HepG2 (cell line): ENCODE measurements around the gene PYCR2. TPM values are rescaled to one million over a fixed set of nuclear protein-coding genes. Genes with fewer than 3 reads are reported as not detected.

Experiments
- ATF7-NPFF ChIP-seq: sonication (generic); formaldehyde crosslinking; IDR thresholded peaks from 2 replicates; pipeline ENCODE4 v1.8.1; 2023; ENCODE audit warnings: mild to moderate bottlenecking, low read depth, missing genetic modification reagents, moderate library complexity
- CCDC6 ChIP-seq: sonication (generic); formaldehyde crosslinking; IDR thresholded peaks from 2 replicates; pipeline ENCODE4 v1.8.1; 2022; ENCODE audit warnings: mild to moderate bottlenecking, missing genetic modification reagents, moderate library complexity
- ELF4 ChIP-seq: sonication (generic); formaldehyde crosslinking; IDR thresholded peaks from 2 replicates; pipeline ENCODE4 v1.5.0; 2020; ENCODE audit warnings: missing genetic modification reagents, mild to moderate bottlenecking, moderate library complexity, borderline replicate concordance
- ETV5 ChIP-seq: IDR thresholded peaks from 2 replicates; pipeline ENCODE4 v1.6.1; 2018; ENCODE audit warnings: missing biosample characterization, missing genetic modification reagents, inconsistent platforms, borderline replicate concordance
- NAIF1 ChIP-seq: sonication (generic); formaldehyde crosslinking; IDR thresholded peaks from 2 replicates; pipeline ENCODE4 v1.5.0; 2020; ENCODE audit warnings: mild to moderate bottlenecking, missing genetic modification reagents, borderline replicate concordance
- NKX3-1 ChIP-seq: sonication (generic); formaldehyde crosslinking; IDR thresholded peaks from 2 replicates; pipeline ENCODE4 v1.5.0; 2020; ENCODE audit warnings: missing genetic modification reagents
- SOX13 ChIP-seq, 3 experiments: fragments of 450-650 bp in 1 of 3; sonication (generic) in 1 of 3; formaldehyde crosslinking in 1 of 3; IDR thresholded peaks in 2 of 3; conservative IDR thresholded peaks in 1 of 3; 2 replicates each; pipeline versions ENCODE4 v1.5.0 to v1.6.1; 2016 to 2020; ENCODE audit warnings: antibody characterized with exemption in 1 of 3, mild to moderate bottlenecking in 1 of 3, missing compliant biosample characterization in 1 of 3, missing genetic modification reagents in 1 of 3, moderate library complexity in 1 of 3
- SOX6 ChIP-seq, 2 experiments: fragments of 450-650 bp in 1 of 2; sonication (generic) in 1 of 2; formaldehyde crosslinking in 1 of 2; IDR thresholded peaks; 2 replicates each; pipeline versions ENCODE4 v1.4.0 to v1.6.1; 2017 to 2020; ENCODE audit warnings: antibody characterized with exemption in 1 of 2, mild to moderate bottlenecking in 1 of 2, missing genetic modification reagents in 1 of 2
- ZBTB21 ChIP-seq: sonication (generic); formaldehyde crosslinking; IDR thresholded peaks from 2 replicates; pipeline ENCODE4 v1.4.0; 2020; ENCODE audit warnings: missing genetic modification reagents
- ZFP41 ChIP-seq: sonication (generic); formaldehyde crosslinking; IDR thresholded peaks from 2 replicates; pipeline ENCODE4 v1.4.0; 2020; ENCODE audit warnings: mild to moderate bottlenecking, missing genetic modification reagents, borderline replicate concordance
- ZMYM2 ChIP-seq: sonication (generic); formaldehyde crosslinking; IDR thresholded peaks from 2 replicates; pipeline ENCODE4 v1.8.0; 2022; ENCODE audit warnings: mild to moderate bottlenecking, missing genetic modification reagents
- ZNF33A ChIP-seq: sonication (generic); formaldehyde crosslinking; IDR thresholded peaks from 2 replicates; pipeline ENCODE4 v1.5.1; 2020; ENCODE audit warnings: missing genetic modification reagents, mild to moderate bottlenecking, moderate library complexity, borderline replicate concordance
- ZNF343 ChIP-seq: sonication (generic); formaldehyde crosslinking; IDR thresholded peaks from 2 replicates; pipeline ENCODE4 v1.4.0; 2020; ENCODE audit warnings: mild to moderate bottlenecking, missing genetic modification reagents
- polyA plus RNA-seq, 8 experiments: library from polyadenylated mRNA; depleted of rRNA in 3 of 8; stranded (reverse) in 7 of 8; unstranded in 1 of 8; fragments of >200 nt; fragmentation: Illumina TruSeq in 4 of 8; extraction: Trizol in 4 of 8; gene quantifications; 2 replicates each; pipeline versions ENCODE4 v1.2.1 to v1.2.3, GENCODE V29; 2011 to 2016; ENCODE audit warnings: low read depth in 4 of 8, missing spikeins in 1 of 8, mixed read lengths in 1 of 8; ENCODE audit not compliant: insufficient read depth in 1 of 8
- total RNA-seq, 5 experiments: library from RNA; depleted of rRNA; stranded (reverse); fragments of >200 nt; fragmentation: Illumina TruSeq; extraction: Trizol; gene quantifications; 2 replicates each; pipeline ENCODE4 v1.2.3, GENCODE V29; 2016; ENCODE audit warnings: low read depth in 1 of 5
- TF ChIP-seq, protein P1 (sequence below): sonication (generic); formaldehyde crosslinking; IDR thresholded peaks from 2 replicates; pipeline ENCODE4 v1.5.0; 2020; ENCODE audit warnings: mild to moderate bottlenecking, missing genetic modification reagents
- TF ChIP-seq, protein P2 (sequence below): sonication (generic); formaldehyde crosslinking; IDR thresholded peaks from 2 replicates; pipeline ENCODE4 v1.8.0; 2022; ENCODE audit warnings: mild to moderate bottlenecking, missing genetic modification reagents, moderate library complexity
- TF ChIP-seq, protein P3 (sequence below): sonication (generic); formaldehyde crosslinking; IDR thresholded peaks from 2 replicates; pipeline ENCODE4 v1.5.0; 2020; ENCODE audit warnings: missing genetic modification reagents
- TF ChIP-seq, protein P4 (sequence below): sonication (generic); formaldehyde crosslinking; IDR thresholded peaks from 2 replicates; pipeline ENCODE4 v1.4.0; 2020; ENCODE audit warnings: missing genetic modification reagents

The PYCR2 gene
- total and polyA plus RNA-seq, 2 of the 13 experiments (the other 11 are each of a cell fraction or from before 2014, with no cell fraction given): 47.2 to 47.8 TPM

DNA sequence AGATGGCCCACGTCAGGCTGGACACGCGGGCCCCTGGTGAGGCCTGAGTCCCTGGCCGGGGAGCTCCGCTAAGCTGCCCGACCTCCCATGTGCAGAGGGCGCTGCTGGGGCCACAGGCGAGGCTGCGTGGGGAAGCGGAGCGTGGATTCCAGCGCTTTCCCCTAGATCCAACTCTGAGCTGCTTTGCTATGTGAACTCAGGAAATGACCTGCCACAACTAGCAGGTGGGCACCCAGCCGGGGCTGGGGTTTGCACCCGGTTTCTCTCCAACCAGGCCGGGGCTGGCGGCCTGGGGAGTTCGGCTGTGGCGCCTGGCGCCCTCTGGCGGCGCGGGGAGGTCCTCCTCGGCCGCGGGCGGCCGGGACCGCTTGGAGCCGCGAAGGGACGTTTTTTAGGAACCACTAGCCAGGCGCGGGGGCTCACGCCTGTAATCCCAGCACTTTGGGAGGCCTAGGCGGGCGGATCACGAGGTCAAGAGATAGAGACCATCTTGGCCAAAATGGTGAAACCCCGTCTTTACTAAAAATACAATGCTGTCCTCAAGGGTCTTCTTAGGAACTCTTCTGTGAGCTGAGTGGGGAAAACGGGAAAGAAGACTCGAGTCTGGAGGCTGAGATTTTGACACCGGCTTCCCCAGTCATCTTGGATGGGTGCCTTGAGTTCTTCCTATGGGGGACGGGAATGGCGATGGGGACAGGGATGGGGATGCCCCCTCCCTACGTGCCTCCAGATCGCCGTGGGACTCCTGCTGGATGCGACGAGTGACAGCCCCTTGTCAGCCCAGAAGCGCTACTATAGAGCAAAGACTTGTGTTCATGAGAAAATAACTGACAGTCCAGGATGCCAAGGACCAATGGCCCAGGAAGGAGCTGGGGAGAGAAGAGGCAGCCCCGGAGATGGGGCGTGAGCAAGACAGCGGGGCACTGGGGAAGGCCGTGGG lies 12.6 kb downstream of the PYCR2 start (continued):
- TF ChIP-seq ZFP41 (CRISPR knock-in tag) (no peak), SOX13 (IDR thresholded peaks at IDR 0.05) (no peak), SOX13 (CRISPR knock-in tag; conservative IDR thresholded peaks at IDR 0.05 in 1 of 2, IDR thresholded peaks at IDR 0.05 in 1 of 2) (no peak), NAIF1 (CRISPR knock-in tag) (no peak), ZNF343 (CRISPR knock-in tag) (no peak), CCDC6 (CRISPR knock-in tag) (0 out of 2 replicates have a peak, but pooled peaks have one; percentile 26), ZNF33A (CRISPR knock-in tag) (no peak), ELF4 (CRISPR knock-in tag) (no peak), SOX6 (IDR thresholded peaks at IDR 0.05) (no peak), SOX6 (CRISPR knock-in tag; IDR thresholded peaks at IDR 0.05) (peak; percentile 50; the same call in 1 of the 2 replicates), ETV5 (CRISPR knock-in tag) (no peak), ZBTB21 (CRISPR knock-in tag) (no peak), ATF7-NPFF (0 out of 2 replicates have a peak, but pooled peaks have one; percentile 25), NKX3-1 (CRISPR knock-in tag) (no peak), ZMYM2 (no peak)
- TF ChIP-seq, protein P1, sequence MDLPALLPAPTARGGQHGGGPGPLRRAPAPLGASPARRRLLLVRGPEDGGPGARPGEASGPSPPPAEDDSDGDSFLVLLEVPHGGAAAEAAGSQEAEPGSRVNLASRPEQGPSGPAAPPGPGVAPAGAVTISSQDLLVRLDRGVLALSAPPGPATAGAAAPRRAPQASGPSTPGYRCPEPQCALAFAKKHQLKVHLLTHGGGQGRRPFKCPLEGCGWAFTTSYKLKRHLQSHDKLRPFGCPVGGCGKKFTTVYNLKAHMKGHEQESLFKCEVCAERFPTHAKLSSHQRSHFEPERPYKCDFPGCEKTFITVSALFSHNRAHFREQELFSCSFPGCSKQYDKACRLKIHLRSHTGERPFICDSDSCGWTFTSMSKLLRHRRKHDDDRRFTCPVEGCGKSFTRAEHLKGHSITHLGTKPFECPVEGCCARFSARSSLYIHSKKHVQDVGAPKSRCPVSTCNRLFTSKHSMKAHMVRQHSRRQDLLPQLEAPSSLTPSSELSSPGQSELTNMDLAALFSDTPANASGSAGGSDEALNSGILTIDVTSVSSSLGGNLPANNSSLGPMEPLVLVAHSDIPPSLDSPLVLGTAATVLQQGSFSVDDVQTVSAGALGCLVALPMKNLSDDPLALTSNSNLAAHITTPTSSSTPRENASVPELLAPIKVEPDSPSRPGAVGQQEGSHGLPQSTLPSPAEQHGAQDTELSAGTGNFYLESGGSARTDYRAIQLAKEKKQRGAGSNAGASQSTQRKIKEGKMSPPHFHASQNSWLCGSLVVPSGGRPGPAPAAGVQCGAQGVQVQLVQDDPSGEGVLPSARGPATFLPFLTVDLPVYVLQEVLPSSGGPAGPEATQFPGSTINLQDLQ (CRISPR knock-in tag): no peak
- TF ChIP-seq, protein P2, sequence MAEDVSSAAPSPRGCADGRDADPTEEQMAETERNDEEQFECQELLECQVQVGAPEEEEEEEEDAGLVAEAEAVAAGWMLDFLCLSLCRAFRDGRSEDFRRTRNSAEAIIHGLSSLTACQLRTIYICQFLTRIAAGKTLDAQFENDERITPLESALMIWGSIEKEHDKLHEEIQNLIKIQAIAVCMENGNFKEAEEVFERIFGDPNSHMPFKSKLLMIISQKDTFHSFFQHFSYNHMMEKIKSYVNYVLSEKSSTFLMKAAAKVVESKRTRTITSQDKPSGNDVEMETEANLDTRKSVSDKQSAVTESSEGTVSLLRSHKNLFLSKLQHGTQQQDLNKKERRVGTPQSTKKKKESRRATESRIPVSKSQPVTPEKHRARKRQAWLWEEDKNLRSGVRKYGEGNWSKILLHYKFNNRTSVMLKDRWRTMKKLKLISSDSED (CRISPR knock-in tag): no peak
- TF ChIP-seq, protein P3, sequence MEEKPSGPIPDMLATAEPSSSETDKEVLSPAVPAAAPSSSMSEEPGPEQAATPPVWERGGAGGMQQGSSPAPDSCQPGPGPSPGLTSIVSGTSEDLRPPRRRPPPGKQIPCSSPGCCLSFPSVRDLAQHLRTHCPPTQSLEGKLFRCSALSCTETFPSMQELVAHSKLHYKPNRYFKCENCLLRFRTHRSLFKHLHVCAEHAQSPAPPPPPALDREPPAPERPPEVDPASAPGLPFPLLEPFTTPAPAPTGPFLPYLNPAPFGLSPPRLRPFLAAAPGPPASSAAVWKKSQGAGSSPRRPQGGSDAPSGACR (CRISPR knock-in tag): no peak
- TF ChIP-seq, protein P4, sequence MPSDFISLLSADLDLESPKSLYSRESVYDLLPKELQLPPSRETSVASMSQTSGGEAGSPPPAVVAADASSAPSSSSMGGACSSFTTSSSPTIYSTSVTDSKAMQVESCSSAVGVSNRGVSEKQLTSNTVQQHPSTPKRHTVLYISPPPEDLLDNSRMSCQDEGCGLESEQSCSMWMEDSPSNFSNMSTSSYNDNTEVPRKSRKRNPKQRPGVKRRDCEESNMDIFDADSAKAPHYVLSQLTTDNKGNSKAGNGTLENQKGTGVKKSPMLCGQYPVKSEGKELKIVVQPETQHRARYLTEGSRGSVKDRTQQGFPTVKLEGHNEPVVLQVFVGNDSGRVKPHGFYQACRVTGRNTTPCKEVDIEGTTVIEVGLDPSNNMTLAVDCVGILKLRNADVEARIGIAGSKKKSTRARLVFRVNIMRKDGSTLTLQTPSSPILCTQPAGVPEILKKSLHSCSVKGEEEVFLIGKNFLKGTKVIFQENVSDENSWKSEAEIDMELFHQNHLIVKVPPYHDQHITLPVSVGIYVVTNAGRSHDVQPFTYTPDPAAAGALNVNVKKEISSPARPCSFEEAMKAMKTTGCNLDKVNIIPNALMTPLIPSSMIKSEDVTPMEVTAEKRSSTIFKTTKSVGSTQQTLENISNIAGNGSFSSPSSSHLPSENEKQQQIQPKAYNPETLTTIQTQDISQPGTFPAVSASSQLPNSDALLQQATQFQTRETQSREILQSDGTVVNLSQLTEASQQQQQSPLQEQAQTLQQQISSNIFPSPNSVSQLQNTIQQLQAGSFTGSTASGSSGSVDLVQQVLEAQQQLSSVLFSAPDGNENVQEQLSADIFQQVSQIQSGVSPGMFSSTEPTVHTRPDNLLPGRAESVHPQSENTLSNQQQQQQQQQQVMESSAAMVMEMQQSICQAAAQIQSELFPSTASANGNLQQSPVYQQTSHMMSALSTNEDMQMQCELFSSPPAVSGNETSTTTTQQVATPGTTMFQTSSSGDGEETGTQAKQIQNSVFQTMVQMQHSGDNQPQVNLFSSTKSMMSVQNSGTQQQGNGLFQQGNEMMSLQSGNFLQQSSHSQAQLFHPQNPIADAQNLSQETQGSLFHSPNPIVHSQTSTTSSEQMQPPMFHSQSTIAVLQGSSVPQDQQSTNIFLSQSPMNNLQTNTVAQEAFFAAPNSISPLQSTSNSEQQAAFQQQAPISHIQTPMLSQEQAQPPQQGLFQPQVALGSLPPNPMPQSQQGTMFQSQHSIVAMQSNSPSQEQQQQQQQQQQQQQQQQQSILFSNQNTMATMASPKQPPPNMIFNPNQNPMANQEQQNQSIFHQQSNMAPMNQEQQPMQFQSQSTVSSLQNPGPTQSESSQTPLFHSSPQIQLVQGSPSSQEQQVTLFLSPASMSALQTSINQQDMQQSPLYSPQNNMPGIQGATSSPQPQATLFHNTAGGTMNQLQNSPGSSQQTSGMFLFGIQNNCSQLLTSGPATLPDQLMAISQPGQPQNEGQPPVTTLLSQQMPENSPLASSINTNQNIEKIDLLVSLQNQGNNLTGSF: no peak
